HCT116 (cell line): Measurements from ENCODE around the gene NALCN. TPM values are rescaled to one million over a fixed set of nuclear protein-coding genes. Genes with fewer than 3 reads are reported as not detected.

Experiments used
- ATAC-seq: fragments of 200-7000 bp; cut with Tn5 transposase; 2 replicates; pipeline ENCODE4 v1.9.1; 2020; ENCODE audit warnings: mild to moderate bottlenecking, moderate library complexity
- BruUV-seq: library from RNA; stranded (reverse); fragments of 400-500 nt; replicated peaks from 2 replicates; lab custom pipeline; 2021; lab: Mats Ljungman, UMichigan
- CTCF ChIA-PET: fragments of 300-600 bp; sonication (Branson Sonifier 250); formaldehyde crosslinking; loops from one replicate; lab custom pipeline; 2021; ENCODE audit warnings: antibody characterized with exemption; lab: Charles Lee
- POLR2A ChIA-PET: fragments of 300-600, 350-600 bp; sonication (Branson Sonifier 250); formaldehyde crosslinking; loops from one replicate; lab custom pipeline; 2021; ENCODE audit warnings: antibody characterized with exemption; lab: Charles Lee
- RAD21 ChIA-PET, 2 experiments: fragments of 300-600 bp; sonication (Branson Sonifier 250); formaldehyde crosslinking; loops; one replicate each; lab custom pipeline; 2023; ENCODE audit warnings: low total read pairs in 2 of 2; ENCODE audit not compliant: uncharacterized antibody in 2 of 2, unreplicated experiment in 2 of 2, low non-redundant PET in 1 of 2; lab: Charles Lee
- DNase-seq: peaks from one replicate; pipeline ENCODE4 v3.0.0-alpha.2; 2010; ENCODE audit warnings: low read depth, low spot score
- H2AFZ ChIP-seq: fragments of 200-600 bp; shearing (Covaris generic), sonication (generic); 2 replicates; pipeline ENCODE4 v1.6.1; 2017; ENCODE audit warnings: low read depth, mixed run types, mixed read lengths, antibody characterized with exemption, low read length; ENCODE audit not compliant: poor library complexity, severe bottlenecking
- H3K27ac ChIP-seq: 2 replicates; pipeline ENCODE4 v1.5.1; 2012; ENCODE audit warnings: low read depth, low read length
- H3K27me3 ChIP-seq: fragments of 200-600 bp; sonication (generic); 2 replicates; pipeline ENCODE4 v1.6.1; 2016; ENCODE audit warnings: mixed run types, low read length, mixed read lengths; ENCODE audit not compliant: insufficient read depth
- H3K36me3 ChIP-seq, 2 experiments: fragments of 200-500 bp in 1 of 2; fragments of 200-600 bp in 1 of 2; sonication (Bioruptor generic) in 1 of 2; sonication (generic) in 1 of 2; 2 replicates each; pipeline versions ENCODE4 v1.5.1 to v1.6.1; 2014 to 2016; ENCODE audit warnings: low read length in 2 of 2, inconsistent platforms in 1 of 2, mixed read lengths in 1 of 2, mixed run types in 1 of 2; ENCODE audit not compliant: insufficient read depth in 2 of 2, control insufficient read depth in 1 of 2
- H3K4me1 ChIP-seq, 2 experiments: fragments of 200-600 bp in 1 of 2; sonication (generic) in 1 of 2; 2 replicates each; pipeline versions ENCODE4 v1.5.1 to v1.6.1; 2012 to 2017; ENCODE audit warnings: low read length in 2 of 2, inconsistent platforms in 1 of 2, mild to moderate bottlenecking in 1 of 2, mixed read lengths in 1 of 2, mixed run types in 1 of 2, moderate library complexity in 1 of 2; ENCODE audit not compliant: insufficient read depth in 2 of 2, control insufficient read depth in 1 of 2
- H3K4me2 ChIP-seq: fragments of 200-600 bp; sonication (generic); 2 replicates; pipeline ENCODE4 v1.6.1; 2017; ENCODE audit warnings: mixed run types, low read length, mixed read lengths
- H3K4me3 ChIP-seq, 2 experiments: fragments of 200-600 bp in 1 of 2; sonication (generic) in 1 of 2; replicated peaks in 1 of 2; 2 replicates each; pipeline ENCODE4 v1.5.1; 2011 to 2016; ENCODE audit warnings: low read length in 2 of 2, control low read depth in 1 of 2, low read depth in 1 of 2, mild to moderate bottlenecking in 1 of 2, mixed read lengths in 1 of 2, mixed run types in 1 of 2
- H3K79me2 ChIP-seq: fragments of 200-600 bp; sonication (generic); 2 replicates; pipeline ENCODE4 v1.6.1; 2017; ENCODE audit warnings: mild to moderate bottlenecking, mixed run types, low read length, moderate library complexity, mixed read lengths; ENCODE audit not compliant: insufficient read depth
- H3K9ac ChIP-seq: fragments of 200-600 bp; sonication (generic); 2 replicates; pipeline ENCODE4 v1.6.1; 2016; ENCODE audit warnings: low read length, mixed read lengths
- H3K9me2 ChIP-seq: fragments of 200-600 bp; sonication (generic), shearing (Covaris generic); 2 replicates; pipeline ENCODE4 v1.6.1; 2017; ENCODE audit warnings: mixed run types, mild to moderate bottlenecking, moderate library complexity; ENCODE audit not compliant: insufficient read depth
- H3K9me3 ChIP-seq, 2 experiments: fragments of 200-500 bp in 1 of 2; fragments of 200-600 bp in 1 of 2; sonication (Bioruptor generic) in 1 of 2; sonication (generic) in 1 of 2; 2 replicates each; pipeline ENCODE4 v1.6.1; 2014 to 2017; ENCODE audit warnings: low read length in 2 of 2, mixed read lengths in 2 of 2, inconsistent platforms in 1 of 2, low read depth in 1 of 2, mild to moderate bottlenecking in 1 of 2, mixed run types in 1 of 2, moderate library complexity in 1 of 2; ENCODE audit not compliant: control insufficient read depth in 1 of 2, insufficient read depth in 1 of 2
- H4K20me1 ChIP-seq: fragments of 200-600 bp; sonication (generic), shearing (Covaris generic); 2 replicates; pipeline ENCODE4 v1.6.1; 2017; ENCODE audit warnings: mixed run types, mild to moderate bottlenecking, moderate library complexity; ENCODE audit not compliant: insufficient read depth
- CBX3 ChIP-seq: IDR thresholded peaks from 2 replicates; pipeline ENCODE4 v1.6.1; 2012; ENCODE audit warnings: low read depth
- CEBPB ChIP-seq: IDR thresholded peaks from 2 replicates; pipeline ENCODE4 v1.6.1; 2012; ENCODE audit warnings: low read depth
- EGR1 ChIP-seq: IDR thresholded peaks from 2 replicates; pipeline ENCODE4 v1.6.1; 2012; ENCODE audit warnings: low read depth
- ELF1 ChIP-seq: IDR thresholded peaks from 2 replicates; pipeline ENCODE4 v1.6.1; 2012; ENCODE audit warnings: low read depth, borderline replicate concordance
- EZH2 ChIP-seq: fragments of 200-600 bp; sonication (generic); IDR thresholded peaks from 2 replicates; pipeline ENCODE4 v1.6.1; 2017; ENCODE audit warnings: antibody characterized with exemption, mixed run types
- FOSL1 ChIP-seq: IDR thresholded peaks from 2 replicates; pipeline ENCODE4 v1.6.1; 2012; ENCODE audit warnings: low read depth
- JUND ChIP-seq: IDR thresholded peaks from 2 replicates; pipeline ENCODE4 v1.6.1; 2012
- RAD21 ChIP-seq: IDR thresholded peaks from 2 replicates; pipeline ENCODE4 v1.6.1; 2012; ENCODE audit warnings: low read depth, mild to moderate bottlenecking
- SIN3A ChIP-seq: IDR thresholded peaks from 2 replicates; pipeline ENCODE4 v1.6.1; 2012; ENCODE audit warnings: low read depth
- SP1 ChIP-seq: IDR thresholded peaks from 2 replicates; pipeline ENCODE4 v1.6.1; 2012; ENCODE audit warnings: low read depth
- SRF ChIP-seq: IDR thresholded peaks from 2 replicates; pipeline ENCODE4 v1.6.1; 2012; ENCODE audit warnings: low read depth
- TCF7L2 ChIP-seq: IDR thresholded peaks from 2 replicates; pipeline ENCODE4 v1.7.0; 2011; ENCODE audit warnings: borderline replicate concordance, inconsistent platforms; ENCODE audit not compliant: insufficient read depth, insufficient read length; ENCODE audit errors: extremely low read depth
- YY1 ChIP-seq: IDR thresholded peaks from 2 replicates; pipeline ENCODE4 v1.6.1; 2011; ENCODE audit warnings: low read length, low read depth, moderate library complexity, mild to moderate bottlenecking; ENCODE audit not compliant: insufficient replicate concordance; ENCODE audit errors: extremely low read depth
- ZFX ChIP-seq: fragments of 450-650 bp; IDR thresholded peaks from 2 replicates; pipeline ENCODE4 v1.6.1; 2017
- intact Hi-C: fragments of 100-400 bp; cut with micrococcal nuclease; formaldehyde crosslinking; loops from 2 replicates; pipeline ENCODE4 v1.10.0; 2022
- total RNA-seq: library from RNA; stranded (reverse); gene quantifications from one replicate; pipeline ENCODE4 v1.2.1, GENCODE V29; 2021; ENCODE audit not compliant: unreplicated experiment
- TF ChIP-seq, protein P1 (sequence below): IDR thresholded peaks from 2 replicates; pipeline ENCODE4 v1.6.1; 2012
- TF ChIP-seq, protein P2 (sequence below): IDR thresholded peaks from 2 replicates; pipeline ENCODE4 v1.6.1; 2012

NALCN gene
- total RNA-seq, 1 experiment from 2014 or later: not detected

DNA sequence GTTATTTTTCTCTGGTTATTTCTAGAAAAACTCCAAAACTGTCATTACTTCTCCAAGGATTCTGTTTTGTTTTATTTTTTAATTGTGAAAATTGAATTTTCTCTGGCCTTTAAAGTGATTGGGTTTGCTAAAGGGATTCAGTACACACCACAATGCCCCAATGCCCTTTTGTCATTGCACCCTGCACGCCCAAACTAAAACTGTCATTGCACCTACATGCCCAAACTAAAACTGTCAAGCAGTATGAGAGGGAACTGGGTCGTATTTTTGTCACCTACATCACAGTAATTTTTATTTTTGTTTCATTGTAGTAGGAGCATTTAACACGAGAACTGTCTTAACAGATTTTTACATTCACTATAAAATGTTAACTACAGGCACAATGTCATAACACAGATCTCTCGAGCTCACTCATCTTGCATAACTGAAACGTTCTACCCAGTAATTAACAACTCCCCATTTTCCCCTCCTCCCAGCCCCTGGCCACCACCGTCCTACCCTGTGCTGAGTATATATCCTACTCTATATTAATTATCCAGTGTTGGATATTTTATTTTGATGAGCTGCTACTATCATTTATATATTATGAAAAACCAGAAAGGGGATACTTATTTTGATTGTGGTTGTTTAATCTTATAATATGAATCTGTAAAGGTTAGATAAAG, 7.2 kb downstream of the NALCN start:
- no peak overlapping the region for H3K4me3 ChIP-seq
- no peaks in the 10 kb centered on the region for H3K4me1 ChIP-seq
- H4K20me1 ChIP-seq: no peaks in the 10 kb centered on the region
- H3K9me3 ChIP-seq: peaks cover 0 to 18% of the 10 kb centered on the region in 2 experiments; a peak in 1 of 4 replicates
- H3K9me2 ChIP-seq: no peaks in the 10 kb centered on the region
- CTCF ChIA-PET: no interaction called here
- BruUV-seq: no TSS peak
- ATAC-seq: no peak
- DNase-seq: no peak
- H3K27ac ChIP-seq: no peak overlapping the region
- TF ChIP-seq SIN3A: no peak
- no peak for TF ChIP-seq EGR1
- TF ChIP-seq EZH2: no peak
- TF ChIP-seq SRF: no peak
- TF ChIP-seq, protein P1, sequence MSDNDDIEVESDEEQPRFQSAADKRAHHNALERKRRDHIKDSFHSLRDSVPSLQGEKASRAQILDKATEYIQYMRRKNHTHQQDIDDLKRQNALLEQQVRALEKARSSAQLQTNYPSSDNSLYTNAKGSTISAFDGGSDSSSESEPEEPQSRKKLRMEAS: no peak
- TF ChIP-seq ELF1: no peak
- TF ChIP-seq CEBPB: no peak
- no peak for TF ChIP-seq CBX3
- TF ChIP-seq ZFX: no peak
- TF ChIP-seq JUND: no peak
- no peak for TF ChIP-seq SP1
- no peak for TF ChIP-seq YY1
- TF ChIP-seq, protein P2, sequence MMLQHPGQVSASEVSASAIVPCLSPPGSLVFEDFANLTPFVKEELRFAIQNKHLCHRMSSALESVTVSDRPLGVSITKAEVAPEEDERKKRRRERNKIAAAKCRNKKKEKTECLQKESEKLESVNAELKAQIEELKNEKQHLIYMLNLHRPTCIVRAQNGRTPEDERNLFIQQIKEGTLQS: no peak
- no peak for TF ChIP-seq RAD21
- TF ChIP-seq FOSL1: no peak
- TF ChIP-seq TCF7L2: no peak
- no peak overlapping the region for H3K4me2 ChIP-seq
- H3K27me3 ChIP-seq: no peaks in the 10 kb centered on the region
- no peak overlapping the region for H2AFZ ChIP-seq
- intact Hi-C loops: no loop called here
- RAD21 ChIA-PET: no interaction called here
- no peak overlapping the region for H3K9ac ChIP-seq
- no peaks in the 10 kb centered on the region for H3K79me2 ChIP-seq
- POLR2A ChIA-PET: no interaction called here
- H3K36me3 ChIP-seq: no peaks in the 10 kb centered on the region
